SJSA1 (cell line): ENCODE data around the gene OR10A4. TPM values are rescaled to one million over a fixed set of nuclear protein-coding genes. Genes with fewer than 3 reads are reported as not detected.
"Not testable (repeated sequence)": the region's sequence is repeated elsewhere in the genome, so short reads cannot be mapped to it uniquely, and the experiment has no call there.

Experiments
- DNase-seq, 2 experiments: peaks; one replicate each; pipeline ENCODE4 v3.0.0-alpha.2; 2015 to 2020; ENCODE audit warnings: low spot score in 2 of 2, low read depth in 1 of 2
- H3K27ac ChIP-seq: fragments of 250-450 bp; sonication (Bioruptor Pico); 2 replicates; pipeline ENCODE4 v1.5.1; 2020; ENCODE audit warnings: mild to moderate bottlenecking, moderate library complexity
- H3K27me3 ChIP-seq: fragments of 250-450 bp; sonication (Bioruptor Pico); replicated peaks from 2 replicates; pipeline ENCODE4 v1.5.1; 2020; ENCODE audit warnings: mild to moderate bottlenecking, moderate library complexity
- H3K36me3 ChIP-seq: fragments of 250-450 bp; sonication (Bioruptor Pico); 2 replicates; pipeline ENCODE4 v1.5.1; 2020; ENCODE audit warnings: mild to moderate bottlenecking
- H3K4me1 ChIP-seq: fragments of 250-450 bp; sonication (Bioruptor Pico); replicated peaks from 2 replicates; pipeline ENCODE4 v1.6.1; 2021; ENCODE audit warnings: mild to moderate bottlenecking
- H3K4me3 ChIP-seq: fragments of 250-450 bp; sonication (Bioruptor Pico); 2 replicates; pipeline ENCODE4 v1.5.1; 2020; ENCODE audit warnings: mild to moderate bottlenecking
- H3K9me3 ChIP-seq: fragments of 250-450 bp; sonication (Bioruptor Pico); replicated peaks from 2 replicates; pipeline ENCODE4 v1.5.1; 2020; ENCODE audit warnings: mild to moderate bottlenecking
- total RNA-seq: library from RNA; depleted of rRNA; stranded (reverse); fragments of >200 nt; shearing (Covaris generic); gene quantifications from 2 replicates; pipeline ENCODE4 v1.2.3, GENCODE V29; 2014

OR10A4 gene
- total RNA-seq, 1 experiment from 2014 or later: not detected

- Histone ChIP-seq H3K9me3 (no peaks in the 10 kb centered on the region), H3K4me3 (no peak overlapping the region), H3K4me1 (no peaks in the 10 kb centered on the region), H3K27ac (no peak overlapping the region), H3K27me3 (no peaks in the 10 kb centered on the region), H3K36me3 (no peaks in the 10 kb centered on the region)
- no peak for DNase-seq
These were observed 5.1 kb upstream of the OR10A4 start for GRCh38 chr11:6871278-6871677.

GRCh38 chr11:6875761-6876160 is 664 bp upstream of the OR10A4 start:
- no peaks in the 10 kb centered on the region for H3K27me3 ChIP-seq
- H3K27ac ChIP-seq: no peak overlapping the region
- H3K9me3 ChIP-seq: no peaks in the 10 kb centered on the region
- no peaks in the 10 kb centered on the region for H3K4me1 ChIP-seq
- no peaks in the 10 kb centered on the region for H3K36me3 ChIP-seq
- no peak for DNase-seq
- no peak overlapping the region for H3K4me3 ChIP-seq

GRCh38 chr11:6876914-6877313 is 489 bp downstream of the OR10A4 start:
- no peaks in the 10 kb centered on the region for H3K9me3 ChIP-seq
- DNase-seq: no peak
- no peaks in the 10 kb centered on the region for H3K36me3 ChIP-seq
- H3K4me3 ChIP-seq: no peak overlapping the region
- H3K27ac ChIP-seq: no peak overlapping the region
- no peaks in the 10 kb centered on the region for H3K27me3 ChIP-seq
- no peaks in the 10 kb centered on the region for H3K4me1 ChIP-seq

- no peaks in the 10 kb centered on the region for H3K9me3 ChIP-seq
- no peak for DNase-seq
- H3K27me3 ChIP-seq: no peaks in the 10 kb centered on the region
- no peak overlapping the region for H3K4me3 ChIP-seq
- no peak overlapping the region for H3K27ac ChIP-seq
- H3K4me1 ChIP-seq: no peaks in the 10 kb centered on the region
- H3K36me3 ChIP-seq: no peaks in the 10 kb centered on the region
These were observed 6.3 kb downstream of the OR10A4 start for GRCh38 chr11:6882751-6883150.

- H3K27me3 ChIP-seq, DNase-seq, H3K4me1 ChIP-seq, H3K4me3 ChIP-seq, H3K9me3 ChIP-seq, H3K36me3 ChIP-seq, H3K27ac ChIP-seq: not testable (repeated sequence)
These were observed 11.3 kb downstream of the OR10A4 start for GRCh38 chr11:6887711-6888110.

- H3K9me3 ChIP-seq: no peaks in the 10 kb centered on the region
- no peaks in the 10 kb centered on the region for H3K36me3 ChIP-seq
- H3K4me3 ChIP-seq: no peak overlapping the region
- H3K27ac ChIP-seq: no peak overlapping the region
- H3K4me1 ChIP-seq: no peaks in the 10 kb centered on the region
- DNase-seq: no peak
- H3K27me3 ChIP-seq: no peaks in the 10 kb centered on the region
These were observed 12.4 kb downstream of the OR10A4 start for GRCh38 chr11:6888830-6889229.

- DNase-seq: no peak
- H3K4me3 ChIP-seq: no peak overlapping the region
- no peak overlapping the region for H3K27ac ChIP-seq
- no peaks in the 10 kb centered on the region for H3K36me3 ChIP-seq
- H3K27me3 ChIP-seq: no peaks in the 10 kb centered on the region
- H3K4me1 ChIP-seq: no peaks in the 10 kb centered on the region
- H3K9me3 ChIP-seq: no peaks in the 10 kb centered on the region
These were observed 13.4 kb downstream of the OR10A4 start for GRCh38 chr11:6889835-6890234.

GRCh38 chr11:6892400-6892799 is 16.0 kb downstream of the OR10A4 start, which contains the start of gene OR2D2:
TSS of gene OR2D2 (minus strand) at chr11:6892500. CDS start at chr11:6892500, 0 bp downstream.
- Histone ChIP-seq H3K27ac (no peak within 1 kb of the TSS), H3K9me3 (no peaks in the 10 kb centered on the region), H3K27me3 (no peaks in the 10 kb centered on the region), H3K4me1 (no peaks in the 10 kb centered on the region), H3K36me3 (no peaks in the 10 kb centered on the region), H3K4me3 (no peak within 1 kb of the TSS)
- DNase-seq: no peak

GRCh38 chr11:6894097-6894496 is 17.7 kb downstream of the OR10A4 start:
- Histone ChIP-seq H3K36me3 (no peaks in the 10 kb centered on the region), H3K9me3 (no peaks in the 10 kb centered on the region), H3K27me3 (no peaks in the 10 kb centered on the region), H3K27ac (no peak overlapping the region), H3K4me3 (no peak overlapping the region), H3K4me1 (no peaks in the 10 kb centered on the region)
- no peak for DNase-seq

- Histone ChIP-seq H3K4me1 (no peaks in the 10 kb centered on the region), H3K27ac (no peak overlapping the region), H3K4me3 (no peak overlapping the region), H3K9me3 (no peaks in the 10 kb centered on the region), H3K36me3 (no peaks in the 10 kb centered on the region), H3K27me3 (no peaks in the 10 kb centered on the region)
- no peak for DNase-seq
These were observed 18.6 kb downstream of the OR10A4 start for GRCh38 chr11:6895010-6895409.

GRCh38 chr11:6898911-6899310 is 22.5 kb downstream of the OR10A4 start:
- Histone ChIP-seq H3K27me3 (no peaks in the 10 kb centered on the region), H3K9me3 (no peaks in the 10 kb centered on the region), H3K4me3 (no peak overlapping the region), H3K4me1 (no peaks in the 10 kb centered on the region), H3K36me3 (no peaks in the 10 kb centered on the region), H3K27ac (no peak overlapping the region)
- DNase-seq: no peak

- Histone ChIP-seq H3K9me3 (no peaks in the 10 kb centered on the region), H3K27ac (no peak overlapping the region), H3K4me1 (no peaks in the 10 kb centered on the region), H3K4me3 (no peak overlapping the region), H3K36me3 (no peaks in the 10 kb centered on the region), H3K27me3 (no peaks in the 10 kb centered on the region)
- DNase-seq: no peak
These were observed 24.0 kb downstream of the OR10A4 start for GRCh38 chr11:6900327-6900999.

GRCh38 chr11:6904804-6905203 is 28.4 kb downstream of the OR10A4 start:
- H3K4me1 ChIP-seq, H3K36me3 ChIP-seq, H3K9me3 ChIP-seq, H3K4me3 ChIP-seq, DNase-seq, H3K27ac ChIP-seq, H3K27me3 ChIP-seq: not testable (repeated sequence)

- DNase-seq: no peak
- no peaks in the 10 kb centered on the region for H3K9me3 ChIP-seq
- H3K27me3 ChIP-seq: no peaks in the 10 kb centered on the region
- no peak overlapping the region for H3K4me3 ChIP-seq
- H3K36me3 ChIP-seq: no peaks in the 10 kb centered on the region
- no peaks in the 10 kb centered on the region for H3K4me1 ChIP-seq
- H3K27ac ChIP-seq: no peak overlapping the region
These were observed 35.0 kb downstream of the OR10A4 start for GRCh38 chr11:6911378-6911777.

GRCh38 chr11:6911948-6912347 is 35.5 kb downstream of the OR10A4 start:
- no peaks in the 10 kb centered on the region for H3K27me3 ChIP-seq
- DNase-seq: no peak
- H3K36me3 ChIP-seq: no peaks in the 10 kb centered on the region
- no peaks in the 10 kb centered on the region for H3K4me1 ChIP-seq
- H3K27ac ChIP-seq: no peak overlapping the region
- no peak overlapping the region for H3K4me3 ChIP-seq
- no peaks in the 10 kb centered on the region for H3K9me3 ChIP-seq
